Measurements from ENCODE around the gene CSMD2. TPM values are rescaled to one million over a fixed set of nuclear protein-coding genes. Genes with fewer than 3 reads are reported as not detected.
A peak's percentile ranks its signal among the peaks of the same experiment; 100 is the strongest.

The CSMD2 gene
- total and polyA plus RNA-seq, 2 experiments from 2014 or later, result 5.3 to 16.6 TPM

DNA sequence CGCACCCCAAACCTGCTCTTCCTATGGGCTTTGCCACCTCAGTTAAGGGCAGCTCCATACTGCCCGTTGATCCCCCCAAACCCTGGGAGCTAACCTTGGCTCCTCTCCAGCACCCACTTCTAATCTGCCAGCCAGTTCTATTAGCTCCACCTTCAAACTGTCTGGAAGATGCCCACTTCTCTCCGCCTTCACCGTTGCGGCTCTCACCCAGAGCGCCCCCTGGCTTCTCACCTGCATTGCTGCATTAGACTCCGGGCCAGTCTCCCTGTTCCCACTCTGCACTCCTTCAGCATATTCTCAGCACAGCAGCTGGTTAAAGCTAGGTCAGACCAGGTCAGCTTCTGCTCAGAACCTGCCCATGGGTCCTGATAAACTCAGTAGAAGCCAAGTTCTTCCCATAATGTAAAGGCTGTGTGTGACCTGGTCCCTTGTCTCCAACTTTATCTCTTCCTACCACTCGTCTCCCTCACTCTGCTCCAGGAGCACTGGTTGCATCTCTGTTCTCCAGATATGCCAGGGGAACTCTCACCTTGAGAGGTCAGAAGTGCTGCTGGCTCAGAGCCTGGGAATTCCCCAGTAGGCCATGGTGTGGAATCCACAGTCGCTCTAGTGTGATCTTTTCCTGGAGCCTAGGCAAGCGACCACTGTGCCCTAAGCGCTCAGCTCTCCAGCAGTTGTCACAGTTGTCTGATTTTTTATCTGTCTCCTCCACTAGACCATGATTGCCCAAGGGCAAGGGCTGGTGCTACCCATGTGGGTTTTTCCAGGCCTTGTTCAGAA lies 150.9 kb downstream of the CSMD2 start:
- H3K9me3 Mint-ChIP-seq, result no peaks in the 10 kb centered on the region
- peak; percentile 97 for ATAC-seq
- H3K36me3 Mint-ChIP-seq (ENCODE audit: low read depth), result peaks cover 4% of the 10 kb centered on the region; the same call in 2 of the 3 replicates
- peak overlapping the region; percentile 54; the same call in 1 of the 2 replicates for H3K27ac Mint-ChIP-seq
- Histone ChIP-seq H3K27me3 (ENCODE audit: insufficient read depth) (no peaks in the 10 kb centered on the region), H3K4me1 (ENCODE audit: insufficient read depth) (no peaks in the 10 kb centered on the region), H2AFZ (no peak overlapping the region), H4K20me1 (replicated peaks; ENCODE audit: insufficient read depth) (peaks cover 8% of the 10 kb centered on the region; the same call in 1 of the 2 replicates), H3K36me3 (ENCODE audit: insufficient read depth) (0 out of 2 replicates have a peak, but pooled peaks cover 3% of the 10 kb centered on the region), H3K27ac (ENCODE audit: low read depth) (no peak overlapping the region), H3K4me3 (no peak overlapping the region), H3K4me2 (no peak overlapping the region), H3K9me2 (ENCODE audit: insufficient read depth) (no peaks in the 10 kb centered on the region), H3K79me2 (replicated peaks; ENCODE audit: insufficient read depth) (peaks cover 8% of the 10 kb centered on the region), H3F3A (replicated peaks; ENCODE audit: low read depth) (no peaks in the 10 kb centered on the region)
- DNase-seq (ENCODE audit: low spot score), result peak; percentile 79
- H3K4me3 Mint-ChIP-seq, result no peak overlapping the region
- TF ChIP-seq CTCF (conservative IDR thresholded peaks at IDR 0.05; ENCODE audit: low read depth in 2 of 2), result peak; percentile 86 to 91
- TF ChIP-seq, protein P1, sequence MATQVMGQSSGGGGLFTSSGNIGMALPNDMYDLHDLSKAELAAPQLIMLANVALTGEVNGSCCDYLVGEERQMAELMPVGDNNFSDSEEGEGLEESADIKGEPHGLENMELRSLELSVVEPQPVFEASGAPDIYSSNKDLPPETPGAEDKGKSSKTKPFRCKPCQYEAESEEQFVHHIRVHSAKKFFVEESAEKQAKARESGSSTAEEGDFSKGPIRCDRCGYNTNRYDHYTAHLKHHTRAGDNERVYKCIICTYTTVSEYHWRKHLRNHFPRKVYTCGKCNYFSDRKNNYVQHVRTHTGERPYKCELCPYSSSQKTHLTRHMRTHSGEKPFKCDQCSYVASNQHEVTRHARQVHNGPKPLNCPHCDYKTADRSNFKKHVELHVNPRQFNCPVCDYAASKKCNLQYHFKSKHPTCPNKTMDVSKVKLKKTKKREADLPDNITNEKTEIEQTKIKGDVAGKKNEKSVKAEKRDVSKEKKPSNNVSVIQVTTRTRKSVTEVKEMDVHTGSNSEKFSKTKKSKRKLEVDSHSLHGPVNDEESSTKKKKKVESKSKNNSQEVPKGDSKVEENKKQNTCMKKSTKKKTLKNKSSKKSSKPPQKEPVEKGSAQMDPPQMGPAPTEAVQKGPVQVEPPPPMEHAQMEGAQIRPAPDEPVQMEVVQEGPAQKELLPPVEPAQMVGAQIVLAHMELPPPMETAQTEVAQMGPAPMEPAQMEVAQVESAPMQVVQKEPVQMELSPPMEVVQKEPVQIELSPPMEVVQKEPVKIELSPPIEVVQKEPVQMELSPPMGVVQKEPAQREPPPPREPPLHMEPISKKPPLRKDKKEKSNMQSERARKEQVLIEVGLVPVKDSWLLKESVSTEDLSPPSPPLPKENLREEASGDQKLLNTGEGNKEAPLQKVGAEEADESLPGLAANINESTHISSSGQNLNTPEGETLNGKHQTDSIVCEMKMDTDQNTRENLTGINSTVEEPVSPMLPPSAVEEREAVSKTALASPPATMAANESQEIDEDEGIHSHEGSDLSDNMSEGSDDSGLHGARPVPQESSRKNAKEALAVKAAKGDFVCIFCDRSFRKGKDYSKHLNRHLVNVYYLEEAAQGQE (IDR thresholded peaks at IDR 0.05; ENCODE audit: unreplicated experiment), result no peak
- H3K4me1 Mint-ChIP-seq, result peaks cover 11% of the 10 kb centered on the region; the same call in 2 of the 3 replicates
- H3K27me3 Mint-ChIP-seq (ENCODE audit: insufficient read depth, low read depth, poor library complexity), result peaks cover 6% of the 10 kb centered on the region

GRCh38 chr1:34013136-34013535 lies 151.9 kb downstream of the CSMD2 start:
- Histone ChIP-seq H3K4me3 (no peak overlapping the region), H4K20me1 (replicated peaks; ENCODE audit: insufficient read depth) (peaks cover 8% of the 10 kb centered on the region; the same call in 1 of the 2 replicates), H3K79me2 (replicated peaks; ENCODE audit: insufficient read depth) (peaks cover 4% of the 10 kb centered on the region), H3K27ac (ENCODE audit: low read depth) (no peak overlapping the region), H3K4me2 (no peak overlapping the region), H3K9me2 (ENCODE audit: insufficient read depth) (no peaks in the 10 kb centered on the region), H3F3A (replicated peaks; ENCODE audit: low read depth) (no peaks in the 10 kb centered on the region), H3K27me3 (ENCODE audit: insufficient read depth) (no peaks in the 10 kb centered on the region), H3K36me3 (ENCODE audit: insufficient read depth) (0 out of 2 replicates have a peak, but pooled peaks cover 3% of the 10 kb centered on the region), H3K4me1 (ENCODE audit: insufficient read depth) (no peaks in the 10 kb centered on the region), H2AFZ (no peak overlapping the region)
- no peak overlapping the region for H3K4me3 Mint-ChIP-seq
- H3K36me3 Mint-ChIP-seq (ENCODE audit: low read depth), result peaks cover 4% of the 10 kb centered on the region; the same call in 2 of the 3 replicates
- DNase-seq (ENCODE audit: low spot score) (no peak), ATAC-seq (no peak)
- H3K27ac Mint-ChIP-seq, result no peak overlapping the region
- peaks cover 6% of the 10 kb centered on the region for H3K27me3 Mint-ChIP-seq (ENCODE audit: insufficient read depth, low read depth, poor library complexity)
- no peak for TF ChIP-seq ZNF331 (CRISPR knock-in tag; IDR thresholded peaks at IDR 0.05; ENCODE audit: low read depth)
- TF ChIP-seq CTCF (conservative IDR thresholded peaks at IDR 0.05; ENCODE audit: low read depth in 2 of 2), result no peak
- TF ChIP-seq STAT1 (IDR thresholded peaks at IDR 0.05; ENCODE audit: unreplicated experiment), result no peak
- no peak for TF ChIP-seq POLR2AphosphoS5 (IDR thresholded peaks at IDR 0.05; ENCODE audit: low read depth)
- TF ChIP-seq EZH2 (IDR thresholded peaks at IDR 0.05; ENCODE audit: low read depth, unreplicated experiment), result no peak
- TF ChIP-seq CREB1 (CRISPR knock-in tag; IDR thresholded peaks at IDR 0.05; ENCODE audit: low read depth), result no peak
- TF ChIP-seq, protein P1 (IDR thresholded peaks at IDR 0.05; ENCODE audit: unreplicated experiment), result no peak
- TF ChIP-seq NANOG (IDR thresholded peaks at IDR 0.05; ENCODE audit: borderline replicate concordance), result no peak
- TF ChIP-seq ETS1 (IDR thresholded peaks at IDR 0.05), result no peak
- H3K9me3 Mint-ChIP-seq, result no peaks in the 10 kb centered on the region
- peaks cover 10% of the 10 kb centered on the region; the same call in 1 of the 3 replicates for H3K4me1 Mint-ChIP-seq
